SH-SY5Y (cell line): ENCODE results near the gene RGS2.

Experiments
- GATA2 ChIP-seq: IDR thresholded peaks from 2 replicates; pipeline ENCODE4 v1.6.1; 2011; ENCODE audit warnings: mild to moderate bottlenecking, low read depth, low read length
- GATA3 ChIP-seq: IDR thresholded peaks from 2 replicates; pipeline ENCODE4 v1.6.1; 2011; ENCODE audit warnings: low read depth, mild to moderate bottlenecking, low read length, moderate library complexity

- TF ChIP-seq GATA2 (no peak), GATA3 (no peak)
These were observed 6.4 kb upstream of the RGS2 start for GRCh38 chr1:192802406-192802805.
